Smooth muscle cell (in vitro differentiated cells): ENCODE measurements around the gene AKR1C4. TPM values are rescaled to one million over a fixed set of nuclear protein-coding genes. Genes with fewer than 3 reads are reported as not detected.

Experiments used
- DNase-seq: peaks from one replicate; lab custom pipeline; 2025; ENCODE audit not compliant: unreplicated experiment; lab: John Stamatoyannopoulos, UW
- H2AFZ ChIP-seq: fragments of 200-600 bp; sonication (generic); 2 replicates; pipeline ENCODE4 v1.6.0; 2016; ENCODE audit warnings: antibody characterized with exemption, low read depth, mild to moderate bottlenecking
- H3F3A ChIP-seq: fragments of 200-600 bp; sonication (generic); 2 replicates; pipeline ENCODE4 v1.6.0; 2017; ENCODE audit warnings: antibody characterized with exemption, low read depth
- H3K27ac ChIP-seq: fragments of 200-600 bp; sonication (generic); 2 replicates; pipeline ENCODE4 v1.5.1; 2016; ENCODE audit warnings: low read depth, mild to moderate bottlenecking
- H3K27me3 ChIP-seq: fragments of 200-600 bp; sonication (generic); 2 replicates; pipeline ENCODE4 v1.6.1; 2016; ENCODE audit warnings: low read depth, mild to moderate bottlenecking
- H3K36me3 ChIP-seq: fragments of 200-600 bp; sonication (generic); 2 replicates; pipeline ENCODE4 v1.5.1; 2016; ENCODE audit warnings: low read depth
- H3K4me1 ChIP-seq: fragments of 200-600 bp; sonication (generic); 2 replicates; pipeline ENCODE4 v1.5.1; 2016; ENCODE audit warnings: low read depth
- H3K4me2 ChIP-seq: fragments of 200-600 bp; sonication (generic); 2 replicates; pipeline ENCODE4 v1.6.0; 2016; ENCODE audit warnings: mild to moderate bottlenecking
- H3K4me3 ChIP-seq: fragments of 200-600 bp; sonication (generic); 2 replicates; pipeline ENCODE4 v1.5.1; 2016; ENCODE audit warnings: mild to moderate bottlenecking
- H3K79me2 ChIP-seq: fragments of 200-600 bp; sonication (generic); 2 replicates; pipeline ENCODE4 v1.6.0; 2016; ENCODE audit warnings: low read depth, mild to moderate bottlenecking
- H3K9ac ChIP-seq: fragments of 200-600 bp; sonication (generic); 2 replicates; pipeline ENCODE4 v1.6.0; 2016; ENCODE audit warnings: low read depth
- H3K9me3 ChIP-seq: fragments of 200-600 bp; sonication (generic); replicated peaks from 2 replicates; pipeline ENCODE4 v1.5.1; 2016; ENCODE audit warnings: low read depth
- H4K20me1 ChIP-seq: fragments of 200-600 bp; sonication (generic); 2 replicates; pipeline ENCODE4 v1.6.0; 2016; ENCODE audit warnings: low read depth
- CTCF ChIP-seq: fragments of 200-600 bp; sonication (generic); IDR thresholded peaks from 2 replicates; pipeline ENCODE4 v1.5.1; 2017; ENCODE audit warnings: borderline replicate concordance, mild to moderate bottlenecking, antibody characterized with exemption; ENCODE audit not compliant: insufficient read depth, poor library complexity, severe bottlenecking
- WGBS: methylation state at CpG from one replicate; pipeline ENCODE4 v1.1.7; 2016; ENCODE audit warnings: low lambda C conversion rate; 5-methylcytosine and 5-hydroxymethylcytosine counted together
- polyA plus RNA-seq: library from polyadenylated mRNA; unstranded; fragments of >200 nt; fragmentation: Nextera tagmentation; extraction: Ambion mirVana; gene quantifications from 2 replicates; pipeline ENCODE4 v1.2.1, GENCODE V29; 2016
- total RNA-seq: library from RNA; depleted of rRNA; stranded (reverse); fragments of >200 nt; gene quantifications from 2 replicates; pipeline ENCODE4 v1.2.3, GENCODE V29; 2014

The AKR1C4 gene
- total and polyA plus RNA-seq, 2 experiments from 2014 or later, result not detected

GRCh38 chr10:5157501-5157900 lies 39.1 kb upstream of the AKR1C4 start:
- H4K20me1 ChIP-seq, result no peaks in the 10 kb centered on the region
- H3K79me2 ChIP-seq, result no peaks in the 10 kb centered on the region
- no peak overlapping the region for H3K27ac ChIP-seq
- H3K9me3 ChIP-seq, result peaks cover 5% of the 10 kb centered on the region
- H3K4me2 ChIP-seq, result no peak overlapping the region
- no peak overlapping the region for H3K4me3 ChIP-seq
- 82% methylated on average over 10 of the region's 10 CpGs for WGBS
- no peaks in the 10 kb centered on the region for H3K4me1 ChIP-seq
- H3K36me3 ChIP-seq, result no peaks in the 10 kb centered on the region
- no peaks in the 10 kb centered on the region for H3F3A ChIP-seq
- no peak overlapping the region for H3K9ac ChIP-seq
- no peak for TF ChIP-seq CTCF
- H3K27me3 ChIP-seq, result no peaks in the 10 kb centered on the region
- DNase-seq, result no peak
- no peak overlapping the region for H2AFZ ChIP-seq

- Histone ChIP-seq H3F3A (no peaks in the 10 kb centered on the region), H3K4me1 (no peaks in the 10 kb centered on the region), H3K9ac (no peak overlapping the region), H3K79me2 (no peaks in the 10 kb centered on the region), H3K9me3 (peaks cover 13% of the 10 kb centered on the region), H4K20me1 (no peaks in the 10 kb centered on the region), H3K4me3 (no peak overlapping the region), H3K27ac (no peak overlapping the region), H2AFZ (no peak overlapping the region), H3K27me3 (no peaks in the 10 kb centered on the region), H3K36me3 (no peaks in the 10 kb centered on the region), H3K4me2 (no peak overlapping the region)
- WGBS, result 68% methylated on average over 6 of the region's 6 CpGs
- DNase-seq, result no peak
- TF ChIP-seq CTCF, result no peak
Measured at GRCh38 chr10:5159126-5159525, 37.5 kb upstream of the AKR1C4 start.

- no peaks in the 10 kb centered on the region for H3K4me1 ChIP-seq
- H3K27me3 ChIP-seq, result no peaks in the 10 kb centered on the region
- 43% methylated on average over 2 of the region's 2 CpGs for WGBS
- H3K4me2 ChIP-seq, result no peak overlapping the region
- H4K20me1 ChIP-seq, result no peaks in the 10 kb centered on the region
- H3K79me2 ChIP-seq, result no peaks in the 10 kb centered on the region
- H3K9ac ChIP-seq, result no peak overlapping the region
- H3K4me3 ChIP-seq, result no peak overlapping the region
- peaks cover 18% of the 10 kb centered on the region for H3K9me3 ChIP-seq
- H3K27ac ChIP-seq, result no peak overlapping the region
- DNase-seq, result no peak
- no peaks in the 10 kb centered on the region for H3K36me3 ChIP-seq
- H3F3A ChIP-seq, result no peaks in the 10 kb centered on the region
- no peak for TF ChIP-seq CTCF
- H2AFZ ChIP-seq, result no peak overlapping the region
Measured at GRCh38 chr10:5163487-5163886, 33.1 kb upstream of the AKR1C4 start.

GRCh38 chr10:5165738-5166137 lies 30.9 kb upstream of the AKR1C4 start:
- H3K9me3 ChIP-seq, result peaks cover 18% of the 10 kb centered on the region
- H3K4me1 ChIP-seq, result peaks cover 9% of the 10 kb centered on the region
- no peaks in the 10 kb centered on the region for H3K79me2 ChIP-seq
- no peak overlapping the region for H3K4me2 ChIP-seq
- no peaks in the 10 kb centered on the region for H4K20me1 ChIP-seq
- no peaks in the 10 kb centered on the region for H3K27me3 ChIP-seq
- H3K36me3 ChIP-seq, result no peaks in the 10 kb centered on the region
- TF ChIP-seq CTCF, result no peak
- no peak overlapping the region for H3K4me3 ChIP-seq
- H3K9ac ChIP-seq, result no peak overlapping the region
- 14% methylated on average over 1 of the region's 1 CpG for WGBS
- H3F3A ChIP-seq, result no peaks in the 10 kb centered on the region
- H2AFZ ChIP-seq, result no peak overlapping the region
- DNase-seq, result no peak
- H3K27ac ChIP-seq, result no peak overlapping the region
